Endothelial cell of umbilical vein (primary cell): ENCODE data around the gene HDAC10. TPM values are rescaled to one million over a fixed set of nuclear protein-coding genes. Genes with fewer than 3 reads are reported as not detected.

Experiments
- BruUV-seq: library from RNA; stranded (reverse); fragments of 400-500 nt; replicated peaks from 2 replicates; lab custom pipeline; 2021; lab: Mats Ljungman, UMichigan
- CTCF ChIA-PET: fragments of 300-600, 350-600 bp; sonication (Branson Sonifier 250); formaldehyde crosslinking; loops from one replicate; lab custom pipeline; 2021; ENCODE audit warnings: antibody characterized with exemption, inconsistent platforms; lab: Charles Lee
- POLR2A ChIA-PET: fragments of 300-600, 350-600 bp; sonication (Branson Sonifier 250); formaldehyde crosslinking; loops from one replicate; lab custom pipeline; 2021; ENCODE audit warnings: antibody characterized with exemption, inconsistent platforms; lab: Charles Lee
- DNase-seq: peaks from one replicate; pipeline ENCODE4 v3.0.0-alpha.2; 2011; ENCODE audit warnings: low read depth, low spot score
- FAIRE-seq: peaks from 2 replicates; lab custom pipeline; 2011; peaks lifted over from hg19 to GRCh38; lab: Jason Lieb, UNC
- H2AFZ ChIP-seq: 2 replicates; pipeline ENCODE4 v1.6.0; 2012; ENCODE audit warnings: low read depth, low read length, control low read depth, inconsistent platforms
- H3K27ac ChIP-seq: 2 replicates; pipeline ENCODE4 v1.5.1; 2011; ENCODE audit warnings: low read depth, mild to moderate bottlenecking, control low read depth, low read length, moderate library complexity; ENCODE audit not compliant: insufficient read depth
- H3K27me3 ChIP-seq, 2 experiments: 2 replicates each; pipeline versions ENCODE4 v1.6.0 to v1.6.1; 2011; ENCODE audit warnings: low read length in 2 of 2, mixed read lengths in 1 of 2; ENCODE audit not compliant: control insufficient read depth in 2 of 2, insufficient read depth in 2 of 2
- H3K36me3 ChIP-seq, 2 experiments: 2 replicates in 1 of 2; 3 replicates in 1 of 2; pipeline ENCODE4 v1.5.1; 2011; ENCODE audit warnings: low read length in 2 of 2, mild to moderate bottlenecking in 1 of 2, moderate library complexity in 1 of 2; ENCODE audit not compliant: control insufficient read depth in 2 of 2, insufficient read depth in 2 of 2; ENCODE audit errors: extremely low read depth in 1 of 2
- H3K4me1 ChIP-seq: 3 replicates; pipeline ENCODE4 v1.5.1; 2011; ENCODE audit warnings: mild to moderate bottlenecking, low read length; ENCODE audit not compliant: control insufficient read depth, insufficient read depth; ENCODE audit errors: extremely low read depth
- H3K4me2 ChIP-seq: 2 replicates; pipeline ENCODE4 v1.6.1; 2011; ENCODE audit warnings: low read length, control low read depth, mixed read lengths; ENCODE audit not compliant: insufficient read depth
- H3K4me3 ChIP-seq, 3 experiments: fragments of 200-600 bp in 1 of 3; sonication (generic), shearing (Covaris generic) in 1 of 3; replicated peaks in 1 of 3; 2 replicates each; pipeline ENCODE4 v1.5.1; 2011 to 2016; ENCODE audit warnings: control low read depth in 3 of 3, low read length in 3 of 3, mild to moderate bottlenecking in 2 of 3, inconsistent platforms in 1 of 3, low read depth in 1 of 3, moderate library complexity in 1 of 3; ENCODE audit not compliant: insufficient read depth in 1 of 3
- H3K79me2 ChIP-seq: 2 replicates; pipeline ENCODE4 v1.6.0; 2012; ENCODE audit warnings: low read length, inconsistent platforms; ENCODE audit not compliant: control insufficient read depth, insufficient read depth
- H3K9ac ChIP-seq: replicated peaks from 2 replicates; pipeline ENCODE3; 2011; ENCODE audit warnings: low read length, control low read depth; ENCODE audit not compliant: insufficient read depth; ENCODE audit errors: extremely low read depth
- H3K9me1 ChIP-seq: replicated peaks from 3 replicates; pipeline ENCODE4 v1.6.0; 2011; ENCODE audit warnings: mild to moderate bottlenecking, low read length; ENCODE audit not compliant: control insufficient read depth, insufficient read depth; ENCODE audit errors: extremely low read depth
- H3K9me3 ChIP-seq: replicated peaks from 2 replicates; pipeline ENCODE4 v1.5.1; 2012; ENCODE audit warnings: low read length, inconsistent platforms; ENCODE audit not compliant: control insufficient read depth, insufficient read depth
- H4K20me1 ChIP-seq: replicated peaks from 2 replicates; pipeline ENCODE3; 2011; ENCODE audit warnings: mild to moderate bottlenecking, low read length; ENCODE audit not compliant: control insufficient read depth, insufficient read depth; ENCODE audit errors: extremely low read depth
- EZH2 ChIP-seq: IDR thresholded peaks from 2 replicates; pipeline ENCODE4 v1.6.1; 2012; ENCODE audit warnings: borderline replicate concordance, low read depth, mild to moderate bottlenecking, moderate library complexity, low read length, inconsistent platforms; ENCODE audit not compliant: severe bottlenecking
- FOS ChIP-seq: IDR thresholded peaks from 2 replicates; pipeline ENCODE4 v1.6.1; 2011; ENCODE audit warnings: mild to moderate bottlenecking, low read length, moderate library complexity, borderline replicate concordance; ENCODE audit not compliant: insufficient read depth
- GATA2 ChIP-seq: IDR thresholded peaks from 2 replicates; pipeline ENCODE4 v1.7.0; 2011; ENCODE audit warnings: low read depth, mild to moderate bottlenecking, moderate library complexity, mixed read lengths, low read length; ENCODE audit not compliant: insufficient read length, insufficient read depth
- JUN ChIP-seq: IDR thresholded peaks from 2 replicates; pipeline ENCODE4 v1.6.1; 2011; ENCODE audit warnings: borderline replicate concordance, low read depth; ENCODE audit not compliant: insufficient read length, insufficient read depth
- MYC ChIP-seq: IDR thresholded peaks from one replicate; pipeline ENCODE4 v1.6.1; 2011; ENCODE audit warnings: mild to moderate bottlenecking, low read depth, low read length
- POLR2A ChIP-seq: IDR thresholded peaks from 2 replicates; pipeline ENCODE4 v1.6.1; 2012; ENCODE audit warnings: low read depth, mild to moderate bottlenecking, control low read depth, low read length
- POLR2AphosphoS5 ChIP-seq: IDR thresholded peaks from 2 replicates; pipeline ENCODE4 v1.6.1; 2012; ENCODE audit warnings: low read depth, mild to moderate bottlenecking, control low read depth, low read length, moderate library complexity; ENCODE audit not compliant: insufficient read depth
- dilution Hi-C: fragments of 300-500 bp; cut with MboI; formaldehyde crosslinking; loops from one replicate; pipeline ENCODE4 v1.15.0; 2019; ENCODE audit warnings: low sequenced_read_pairs; ENCODE audit not compliant: extremely low pct_ligation_motif_present
- intact Hi-C: fragments of 100-400 bp; cut with micrococcal nuclease; formaldehyde crosslinking; loops from one replicate; pipeline ENCODE4 v1.10.0; 2022
- polyA plus RNA-seq, 4 experiments: library from polyadenylated mRNA; depleted of rRNA in 3 of 4; stranded (reverse) in 3 of 4; unstranded in 1 of 4; fragments of >200 nt; gene quantifications; 2 replicates each; pipeline versions ENCODE4 v1.2.1 to v1.2.3, GENCODE V29; 2011 to 2012; ENCODE audit warnings: missing spikeins in 1 of 4
- total RNA-seq: library from RNA; stranded (reverse); gene quantifications from 2 replicates; pipeline ENCODE4 v1.2.3, GENCODE V29; 2021
- TF ChIP-seq, protein P1 (sequence below), 2 donors: IDR thresholded peaks; 1 replicate in 1 of 2; 2 replicates in 1 of 2; pipeline ENCODE4 v1.5.1; 2011; ENCODE audit warnings: low read length in 2 of 2, mild to moderate bottlenecking in 2 of 2, moderate library complexity in 2 of 2, control low read depth in 1 of 2, inconsistent platforms in 1 of 2, low read depth in 1 of 2; ENCODE audit not compliant: insufficient read depth in 1 of 2; ENCODE audit errors: extremely low read depth in 1 of 2
- TF ChIP-seq, protein P2 (sequence below): IDR thresholded peaks from 2 replicates; pipeline ENCODE4 v1.6.1; 2011; ENCODE audit not compliant: insufficient read depth, insufficient read length

HDAC10 gene
- total and polyA plus RNA-seq, 2 donors (not counting 3 experiments of a cell fraction or from before 2014, with no cell fraction given), result 32.6 to 47.0 TPM

DNA sequence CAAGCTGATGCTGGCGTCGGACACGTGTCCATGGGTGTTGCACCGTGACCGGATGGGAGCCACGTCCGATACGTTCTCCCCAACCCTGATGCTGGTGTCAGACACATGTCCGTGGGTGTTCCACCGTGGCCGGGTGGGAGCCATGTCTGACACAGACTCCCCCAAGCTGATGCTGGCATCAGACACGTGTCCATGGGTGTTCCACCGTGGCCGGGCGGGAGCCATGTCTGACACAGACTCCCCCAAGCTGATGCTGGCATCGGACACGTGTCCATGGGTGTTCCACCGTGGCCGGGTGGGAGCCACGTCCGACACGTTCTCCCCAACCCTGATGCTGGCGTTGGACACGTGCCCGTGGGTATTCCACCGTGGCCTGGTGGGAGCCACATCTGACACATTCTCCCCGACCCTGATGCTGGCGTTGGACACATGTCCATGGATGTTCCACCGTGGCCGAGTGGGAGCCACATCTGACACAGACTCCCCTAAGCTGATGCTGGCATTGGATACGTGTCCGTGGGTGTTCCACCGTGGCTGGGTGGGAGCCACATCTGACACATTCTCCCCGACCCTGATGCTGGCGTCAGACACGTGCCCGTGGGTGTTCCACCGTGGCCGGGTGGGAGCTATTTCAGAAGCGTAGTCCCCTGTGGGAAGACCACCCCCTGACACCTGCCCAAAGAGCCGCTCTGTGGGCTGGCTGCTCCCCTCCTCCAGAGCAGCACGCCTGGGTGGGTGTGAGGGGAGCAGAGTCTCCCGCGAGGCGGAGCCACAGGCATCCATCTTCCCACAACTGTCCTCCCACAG, 30.3 kb downstream of the HDAC10 start:
- Histone ChIP-seq H3K4me3 (no peak overlapping the region), H3K9me1 (no peaks in the 10 kb centered on the region), H3K9me3 (no peaks in the 10 kb centered on the region), H3K27me3 (no peaks in the 10 kb centered on the region), H3K27ac (no peak overlapping the region), H3K79me2 (no peaks in the 10 kb centered on the region), H3K36me3 (peaks cover 23 to 70% of the 10 kb centered on the region in 2 experiments), H2AFZ (no peak overlapping the region), H4K20me1 (no peaks in the 10 kb centered on the region), H3K9ac (no peak overlapping the region), H3K4me2 (no peak overlapping the region), H3K4me1 (no peaks in the 10 kb centered on the region)
- ChIA-PET CTCF (interaction anchor here (0.6 to 1.7 kb wide), 4 partner anchors 17 to 290 kb away, joined by 3 to 6 read pairs (median 3); no protein-coding TSS in a partner anchor), POLR2A (no interaction called here)
- intact Hi-C loops (no loop called here), dilution Hi-C loops (no loop called here)
- no peak for TF ChIP-seq GATA2
- TF ChIP-seq, protein P1, sequence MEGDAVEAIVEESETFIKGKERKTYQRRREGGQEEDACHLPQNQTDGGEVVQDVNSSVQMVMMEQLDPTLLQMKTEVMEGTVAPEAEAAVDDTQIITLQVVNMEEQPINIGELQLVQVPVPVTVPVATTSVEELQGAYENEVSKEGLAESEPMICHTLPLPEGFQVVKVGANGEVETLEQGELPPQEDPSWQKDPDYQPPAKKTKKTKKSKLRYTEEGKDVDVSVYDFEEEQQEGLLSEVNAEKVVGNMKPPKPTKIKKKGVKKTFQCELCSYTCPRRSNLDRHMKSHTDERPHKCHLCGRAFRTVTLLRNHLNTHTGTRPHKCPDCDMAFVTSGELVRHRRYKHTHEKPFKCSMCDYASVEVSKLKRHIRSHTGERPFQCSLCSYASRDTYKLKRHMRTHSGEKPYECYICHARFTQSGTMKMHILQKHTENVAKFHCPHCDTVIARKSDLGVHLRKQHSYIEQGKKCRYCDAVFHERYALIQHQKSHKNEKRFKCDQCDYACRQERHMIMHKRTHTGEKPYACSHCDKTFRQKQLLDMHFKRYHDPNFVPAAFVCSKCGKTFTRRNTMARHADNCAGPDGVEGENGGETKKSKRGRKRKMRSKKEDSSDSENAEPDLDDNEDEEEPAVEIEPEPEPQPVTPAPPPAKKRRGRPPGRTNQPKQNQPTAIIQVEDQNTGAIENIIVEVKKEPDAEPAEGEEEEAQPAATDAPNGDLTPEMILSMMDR (IDR thresholded peaks at IDR 0.05; ENCODE audit: extremely low read depth in 1 of 2, insufficient read depth in 1 of 2, low read depth in 1 of 2, low read length in 2 of 2), result no peak
- no peak for TF ChIP-seq JUN
- TF ChIP-seq FOS, result no peak
- TF ChIP-seq MYC, result no peak
- no peak for TF ChIP-seq POLR2A
- no peak for TF ChIP-seq EZH2
- TF ChIP-seq, protein P2, sequence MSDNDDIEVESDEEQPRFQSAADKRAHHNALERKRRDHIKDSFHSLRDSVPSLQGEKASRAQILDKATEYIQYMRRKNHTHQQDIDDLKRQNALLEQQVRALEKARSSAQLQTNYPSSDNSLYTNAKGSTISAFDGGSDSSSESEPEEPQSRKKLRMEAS, result no peak
- TF ChIP-seq POLR2AphosphoS5, result no peak
- FAIRE-seq, result no peak
- no peak for DNase-seq
- BruUV-seq, result no TSS peak
